Spleen (tissue), 7 donors: ENCODE measurements around the gene TACC2.

Experiments used
- POLR2A ChIP-seq, 3 donors: fragments of 450-650 bp; IDR thresholded peaks; one replicate each; pipeline ENCODE4 v1.5.1; 2017; ENCODE audit warnings: antibody characterized with exemption in 3 of 3, mild to moderate bottlenecking in 1 of 3
- TF ChIP-seq, protein P1 (sequence below), 11 experiments: fragments of 200-600 bp in 7 of 11; fragments of 450-650 bp in 4 of 11; sonication (generic) in 4 of 11; IDR thresholded peaks in 8 of 11; conservative IDR thresholded peaks in 3 of 11; 1 replicate in 7 of 11; 2 replicates in 4 of 11; pipeline versions ENCODE4 v1.4.0 to v1.8.0; 2016 to 2021; ENCODE audit warnings: antibody characterized with exemption in 11 of 11, inconsistent platforms in 4 of 11, mild to moderate bottlenecking in 1 of 11
- donor health status: DM: no; HTN: no; CAD: no; lungs with moderate emphysema.
- donor health status: DM: no; HTN: no; CAD: no.
- donor health status: DM: no; HTN: no; CAD: no.

- TF ChIP-seq, protein P1, sequence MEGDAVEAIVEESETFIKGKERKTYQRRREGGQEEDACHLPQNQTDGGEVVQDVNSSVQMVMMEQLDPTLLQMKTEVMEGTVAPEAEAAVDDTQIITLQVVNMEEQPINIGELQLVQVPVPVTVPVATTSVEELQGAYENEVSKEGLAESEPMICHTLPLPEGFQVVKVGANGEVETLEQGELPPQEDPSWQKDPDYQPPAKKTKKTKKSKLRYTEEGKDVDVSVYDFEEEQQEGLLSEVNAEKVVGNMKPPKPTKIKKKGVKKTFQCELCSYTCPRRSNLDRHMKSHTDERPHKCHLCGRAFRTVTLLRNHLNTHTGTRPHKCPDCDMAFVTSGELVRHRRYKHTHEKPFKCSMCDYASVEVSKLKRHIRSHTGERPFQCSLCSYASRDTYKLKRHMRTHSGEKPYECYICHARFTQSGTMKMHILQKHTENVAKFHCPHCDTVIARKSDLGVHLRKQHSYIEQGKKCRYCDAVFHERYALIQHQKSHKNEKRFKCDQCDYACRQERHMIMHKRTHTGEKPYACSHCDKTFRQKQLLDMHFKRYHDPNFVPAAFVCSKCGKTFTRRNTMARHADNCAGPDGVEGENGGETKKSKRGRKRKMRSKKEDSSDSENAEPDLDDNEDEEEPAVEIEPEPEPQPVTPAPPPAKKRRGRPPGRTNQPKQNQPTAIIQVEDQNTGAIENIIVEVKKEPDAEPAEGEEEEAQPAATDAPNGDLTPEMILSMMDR (IDR thresholded peaks at IDR 0.05 in 8 of 11, conservative IDR thresholded peaks at IDR 0.05 in 3 of 11) = no peak
- no peak for TF ChIP-seq POLR2A (IDR thresholded peaks at IDR 0.05)
Observed at GRCh38 chr10:122154031-122154544, 165.1 kb downstream of the TACC2 start.
